SK-N-MC (cell line): ENCODE data around the gene KYNU.

Source experiments
- EZH2 ChIP-seq: fragments of 200-600 bp; sonication (generic); IDR thresholded peaks from one replicate; pipeline ENCODE4 v1.6.1; 2017; ENCODE audit warnings: antibody characterized with exemption
- POLR2AphosphoS5 ChIP-seq: IDR thresholded peaks from 2 replicates; pipeline ENCODE4 v1.6.1; 2012; ENCODE audit warnings: mild to moderate bottlenecking, low read depth, low read length, borderline replicate concordance

GRCh38 chr2:142863485-142863961 is 13.9 kb upstream of the KYNU start:
- no peak for TF ChIP-seq POLR2AphosphoS5
- TF ChIP-seq EZH2, result no peak
